Measurements from ENCODE around the gene GAL.

The GAL gene

DNA sequence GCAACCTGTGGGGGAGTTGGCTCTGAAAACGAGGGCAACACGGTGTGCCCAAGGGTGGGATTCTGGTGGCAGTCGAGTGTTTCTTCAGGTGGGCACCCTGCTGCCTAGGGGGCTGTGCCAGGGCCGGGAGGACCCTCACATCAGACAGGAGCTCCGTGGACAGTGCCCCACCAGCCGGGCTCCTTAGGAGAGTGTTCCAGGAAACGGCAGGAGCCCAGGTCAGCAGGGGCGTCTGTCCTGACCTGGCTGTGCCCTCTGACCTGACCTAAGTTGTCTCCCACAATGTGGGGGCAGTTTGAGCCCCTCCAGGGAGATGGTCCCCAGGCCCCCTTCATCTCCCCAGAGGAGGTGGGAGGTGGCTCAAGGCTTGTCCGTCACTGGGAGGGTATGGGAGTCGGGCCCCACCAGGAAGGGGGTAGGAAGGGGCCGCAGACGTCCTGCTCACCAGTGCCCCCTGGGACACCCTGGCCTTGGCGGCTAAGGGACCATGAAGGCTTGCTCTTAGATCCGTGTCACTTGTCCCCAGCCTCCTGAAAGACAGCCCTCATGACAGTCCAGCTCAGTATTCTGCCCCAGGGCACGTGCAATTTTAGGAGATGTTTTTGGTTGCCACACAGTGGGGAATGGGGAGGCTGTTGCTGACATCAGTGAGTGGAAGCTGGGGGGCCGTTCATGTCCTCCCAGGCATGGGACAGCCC is 32.2 kb upstream of the GAL start:
- no peaks in the 10 kb centered on the region for H3K36me3 ChIP-seq (ENCODE audit: control insufficient read depth, insufficient read depth, low read length)
- no peaks in the 10 kb centered on the region for H3K4me1 ChIP-seq (ENCODE audit: control insufficient read depth, insufficient read depth, low read length)
- H3K9me3 ChIP-seq (ENCODE audit: control insufficient read depth, low read length), result no peaks in the 10 kb centered on the region
- H3K9ac ChIP-seq (ENCODE audit: low read length), result no peak overlapping the region
- peaks cover 13% of the 10 kb centered on the region for H3K27me3 ChIP-seq (ENCODE audit: control insufficient read depth, insufficient read depth, low read length)
- H3K4me3 ChIP-seq (ENCODE audit: low read length), result no peak overlapping the region

DNA sequence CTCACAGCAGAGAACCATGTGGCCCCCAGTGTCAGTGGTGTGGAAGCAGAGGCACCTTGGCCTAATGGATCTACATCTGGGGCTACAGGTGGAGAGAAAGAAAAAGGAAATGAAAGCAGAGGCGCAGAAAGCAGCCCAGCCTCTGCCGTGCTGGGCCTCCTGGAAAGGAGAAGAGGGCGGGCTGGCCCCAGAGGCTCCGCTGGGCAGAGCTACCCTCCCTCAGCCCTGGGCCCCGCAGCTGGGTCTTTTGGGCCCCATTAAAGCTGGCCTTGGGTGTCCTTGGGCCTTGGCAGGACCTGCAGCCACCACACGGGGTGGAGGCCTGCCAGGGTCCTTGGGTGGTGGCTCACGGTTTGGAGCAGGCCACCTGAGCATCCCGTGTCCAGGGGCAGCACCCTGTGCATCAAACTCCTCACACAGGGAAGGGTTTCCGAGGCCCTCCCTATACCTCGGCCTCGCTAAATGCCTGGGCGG is 31.6 kb upstream of the GAL start:
- Histone ChIP-seq H3K9ac (ENCODE audit: low read length) (no peak overlapping the region), H3K36me3 (ENCODE audit: control insufficient read depth, insufficient read depth, low read length) (no peaks in the 10 kb centered on the region), H3K9me3 (ENCODE audit: control insufficient read depth, low read length) (no peaks in the 10 kb centered on the region), H3K4me1 (ENCODE audit: control insufficient read depth, insufficient read depth, low read length) (no peaks in the 10 kb centered on the region), H3K4me3 (ENCODE audit: low read length) (no peak overlapping the region), H3K27me3 (ENCODE audit: control insufficient read depth, insufficient read depth, low read length) (peaks cover 13% of the 10 kb centered on the region)

DNA sequence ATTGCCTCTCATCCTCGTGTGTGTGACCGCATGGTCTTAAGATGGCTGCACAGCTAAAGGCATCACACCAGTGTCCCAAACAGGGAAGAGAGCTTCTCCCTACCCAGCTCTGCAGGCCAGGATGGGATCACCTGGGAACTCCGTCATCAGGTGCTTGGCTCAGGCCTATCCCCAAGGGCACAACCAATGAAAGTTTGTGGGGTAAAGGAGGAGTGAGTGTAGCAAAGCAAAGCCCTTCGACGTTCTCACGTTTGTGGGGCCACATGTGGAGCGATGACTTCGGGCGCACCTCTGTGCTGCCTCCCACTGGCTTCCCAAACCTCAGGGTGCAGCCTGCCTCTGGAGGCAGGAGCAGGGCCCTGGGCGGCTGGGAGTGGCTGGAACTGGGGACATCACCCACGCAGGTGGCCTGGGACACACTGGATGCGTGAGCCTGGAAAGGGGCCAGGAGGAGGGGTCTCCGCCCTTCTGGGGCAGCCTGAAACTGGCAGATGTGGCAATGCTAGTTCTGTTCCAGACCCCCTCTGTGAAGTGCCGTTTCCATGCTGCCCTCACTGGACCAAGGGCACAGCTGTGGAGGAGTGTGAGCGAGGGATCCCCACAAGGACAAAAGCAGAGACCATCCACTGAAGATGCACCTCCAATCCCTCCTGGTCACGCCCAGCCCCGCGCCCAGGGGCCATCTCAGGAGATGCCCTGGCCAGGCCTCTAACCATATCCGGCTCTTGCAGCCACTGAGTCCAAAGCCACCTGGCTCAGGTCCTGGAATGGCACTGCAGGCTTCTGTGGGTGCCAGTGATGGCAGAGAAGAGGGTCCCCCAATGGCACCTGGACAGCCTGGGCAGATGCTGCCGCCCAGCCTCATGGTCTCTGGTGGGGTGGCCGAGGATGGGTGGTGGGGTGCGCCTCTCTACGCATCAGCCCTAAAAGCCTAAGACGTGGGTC is 30.6 kb upstream of the GAL start:
- no peak overlapping the region for H3K9ac ChIP-seq (ENCODE audit: low read length)
- H3K4me1 ChIP-seq (ENCODE audit: control insufficient read depth, insufficient read depth, low read length), result no peaks in the 10 kb centered on the region
- H3K9me3 ChIP-seq (ENCODE audit: control insufficient read depth, low read length), result no peaks in the 10 kb centered on the region
- H3K36me3 ChIP-seq (ENCODE audit: control insufficient read depth, insufficient read depth, low read length), result no peaks in the 10 kb centered on the region
- H3K4me3 ChIP-seq (ENCODE audit: low read length), result no peak overlapping the region
- H3K27me3 ChIP-seq (ENCODE audit: control insufficient read depth, insufficient read depth, low read length), result peaks cover 13% of the 10 kb centered on the region

DNA sequence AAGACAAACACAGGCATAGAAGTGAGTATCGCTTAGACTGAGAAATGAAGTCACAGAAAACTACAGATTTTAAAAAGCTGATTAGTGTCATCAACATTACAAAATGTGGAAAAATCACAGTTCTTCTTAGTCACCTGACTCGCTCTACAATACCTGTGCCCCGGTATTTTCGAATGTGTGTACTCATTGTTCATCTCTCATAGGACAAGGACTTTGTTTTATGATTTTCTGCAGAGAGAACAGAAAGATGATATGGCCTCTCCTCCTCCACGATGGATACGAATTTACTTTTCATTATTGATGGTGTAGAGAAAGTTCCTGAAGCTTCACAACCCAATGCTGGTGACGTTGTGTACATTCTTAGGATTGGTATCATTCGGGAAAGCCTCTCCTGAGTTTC is 29.4 kb upstream of the GAL start:
- no peaks in the 10 kb centered on the region for H3K4me1 ChIP-seq (ENCODE audit: control insufficient read depth, insufficient read depth, low read length)
- no peak overlapping the region for H3K4me3 ChIP-seq (ENCODE audit: low read length)
- H3K36me3 ChIP-seq (ENCODE audit: control insufficient read depth, insufficient read depth, low read length), result no peaks in the 10 kb centered on the region
- peaks cover 13% of the 10 kb centered on the region for H3K27me3 ChIP-seq (ENCODE audit: control insufficient read depth, insufficient read depth, low read length)
- H3K9ac ChIP-seq (ENCODE audit: low read length), result no peak overlapping the region
- H3K9me3 ChIP-seq (ENCODE audit: control insufficient read depth, low read length), result no peaks in the 10 kb centered on the region

DNA sequence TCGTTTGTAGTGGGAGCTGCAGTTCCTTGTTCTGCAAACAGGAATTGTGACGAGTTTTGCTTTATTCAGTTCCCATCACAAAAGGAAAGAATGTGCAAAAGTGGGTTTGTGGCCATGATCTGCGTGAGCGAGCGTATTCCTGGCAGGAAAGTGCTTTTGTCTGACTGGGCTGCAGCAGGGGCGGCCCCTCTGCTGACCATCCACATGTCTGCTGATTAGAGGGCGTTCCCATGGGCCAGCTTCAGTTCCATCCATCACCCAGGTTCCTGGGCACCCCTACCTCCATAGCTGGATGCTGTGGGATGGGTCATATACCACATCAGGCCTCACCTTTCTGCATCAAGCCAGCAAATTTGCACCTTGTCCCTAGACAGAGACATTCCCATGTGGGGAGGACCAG is 28.9 kb upstream of the GAL start:
- H3K27me3 ChIP-seq (ENCODE audit: control insufficient read depth, insufficient read depth, low read length), result peaks cover 13% of the 10 kb centered on the region
- no peak overlapping the region for H3K9ac ChIP-seq (ENCODE audit: low read length)
- no peaks in the 10 kb centered on the region for H3K4me1 ChIP-seq (ENCODE audit: control insufficient read depth, insufficient read depth, low read length)
- no peaks in the 10 kb centered on the region for H3K9me3 ChIP-seq (ENCODE audit: control insufficient read depth, low read length)
- H3K4me3 ChIP-seq (ENCODE audit: low read length), result no peak overlapping the region
- H3K36me3 ChIP-seq (ENCODE audit: control insufficient read depth, insufficient read depth, low read length), result no peaks in the 10 kb centered on the region

DNA sequence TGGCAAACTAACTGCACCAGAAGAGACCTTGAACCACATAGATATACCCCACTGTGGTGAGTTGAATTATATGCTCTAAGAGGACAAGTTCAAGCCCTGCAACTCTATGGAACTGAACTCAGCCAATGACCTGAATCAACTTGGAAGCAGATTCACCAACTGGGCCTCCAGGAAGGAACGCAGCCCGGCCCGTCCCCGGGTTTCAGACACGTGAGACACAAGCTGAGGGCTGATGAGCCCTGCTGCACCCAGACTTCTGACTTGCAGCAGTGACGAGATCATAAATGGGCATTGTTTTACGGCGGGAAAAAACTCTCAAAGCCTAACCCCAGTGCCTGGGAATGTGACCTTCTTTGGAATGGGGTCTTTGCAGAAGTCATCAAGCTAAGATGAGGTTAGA is 28.5 kb upstream of the GAL start:
- Histone ChIP-seq H3K4me3 (ENCODE audit: low read length) (no peak overlapping the region), H3K4me1 (ENCODE audit: control insufficient read depth, insufficient read depth, low read length) (no peaks in the 10 kb centered on the region), H3K27me3 (ENCODE audit: control insufficient read depth, insufficient read depth, low read length) (peaks cover 13% of the 10 kb centered on the region), H3K9ac (ENCODE audit: low read length) (no peak overlapping the region), H3K36me3 (ENCODE audit: control insufficient read depth, insufficient read depth, low read length) (no peaks in the 10 kb centered on the region), H3K9me3 (ENCODE audit: control insufficient read depth, low read length) (no peaks in the 10 kb centered on the region)

DNA sequence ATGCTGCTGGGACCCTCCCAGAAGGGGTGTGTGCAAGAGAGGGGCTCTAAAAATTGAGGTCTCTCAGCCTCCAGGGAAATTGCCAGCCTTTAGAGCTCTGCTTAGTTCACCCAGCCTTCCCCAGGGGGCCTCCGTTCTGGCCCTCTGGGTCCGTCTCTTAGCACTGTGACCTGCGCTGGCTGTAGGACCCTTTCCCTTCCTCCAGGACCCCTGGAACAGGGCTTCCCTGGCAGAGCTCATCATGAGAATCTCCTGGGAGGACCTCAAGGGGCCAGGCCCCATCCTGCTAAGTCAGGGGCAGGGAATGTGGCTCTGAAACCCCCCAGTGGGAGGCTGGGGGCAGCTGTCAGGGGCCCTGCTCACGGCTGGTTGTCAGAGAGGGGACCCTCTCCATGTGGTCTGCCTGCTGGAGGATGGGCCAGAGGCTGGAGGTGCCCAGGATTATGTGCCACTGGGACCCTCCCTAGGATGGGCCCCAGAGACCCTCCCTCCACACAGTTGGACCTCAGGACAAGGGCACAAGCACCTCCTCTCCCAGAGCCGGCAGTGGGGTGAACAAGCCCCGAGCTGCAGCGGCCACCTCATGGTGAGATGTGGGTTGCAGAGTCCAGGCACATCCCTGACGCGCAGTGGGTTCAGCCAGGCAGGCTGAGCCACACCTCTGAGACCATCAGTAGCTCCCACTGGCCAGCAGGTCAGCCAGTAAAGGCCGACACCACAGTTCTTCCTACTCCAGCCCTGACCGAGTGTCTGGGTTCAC is 27.1 kb upstream of the GAL start:
- no peaks in the 10 kb centered on the region for H3K4me1 ChIP-seq (ENCODE audit: control insufficient read depth, insufficient read depth, low read length)
- H3K9ac ChIP-seq (ENCODE audit: low read length), result no peak overlapping the region
- peaks cover 11% of the 10 kb centered on the region for H3K27me3 ChIP-seq (ENCODE audit: control insufficient read depth, insufficient read depth, low read length)
- no peaks in the 10 kb centered on the region for H3K36me3 ChIP-seq (ENCODE audit: control insufficient read depth, insufficient read depth, low read length)
- H3K4me3 ChIP-seq (ENCODE audit: low read length), result no peak overlapping the region
- H3K9me3 ChIP-seq (ENCODE audit: control insufficient read depth, low read length), result no peaks in the 10 kb centered on the region

DNA sequence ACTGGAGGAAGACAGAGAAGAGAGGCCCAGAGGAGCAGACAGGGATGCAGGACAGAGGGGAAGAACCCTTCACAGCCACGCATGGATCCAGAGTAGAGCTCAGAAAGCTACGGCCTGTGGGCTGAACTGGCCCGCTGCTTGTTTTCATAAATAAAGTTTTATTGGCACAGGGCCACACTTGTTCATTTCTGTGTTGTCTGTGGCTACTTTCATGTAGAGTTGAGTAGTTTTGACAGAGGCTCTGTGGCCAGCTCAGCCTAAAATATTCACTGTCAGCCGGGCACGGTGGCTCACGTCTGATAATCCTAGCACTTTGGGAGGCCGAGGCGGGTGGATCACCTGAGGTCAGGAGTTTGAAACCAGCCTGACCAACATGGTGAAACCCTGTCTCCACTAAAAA is 26.2 kb upstream of the GAL start:
- no peak overlapping the region for H3K4me3 ChIP-seq (ENCODE audit: low read length)
- H3K9ac ChIP-seq (ENCODE audit: low read length), result no peak overlapping the region
- H3K27me3 ChIP-seq (ENCODE audit: control insufficient read depth, insufficient read depth, low read length), result peaks cover 5% of the 10 kb centered on the region
- no peaks in the 10 kb centered on the region for H3K4me1 ChIP-seq (ENCODE audit: control insufficient read depth, insufficient read depth, low read length)
- H3K9me3 ChIP-seq (ENCODE audit: control insufficient read depth, low read length), result no peaks in the 10 kb centered on the region
- H3K36me3 ChIP-seq (ENCODE audit: control insufficient read depth, insufficient read depth, low read length), result no peaks in the 10 kb centered on the region

DNA sequence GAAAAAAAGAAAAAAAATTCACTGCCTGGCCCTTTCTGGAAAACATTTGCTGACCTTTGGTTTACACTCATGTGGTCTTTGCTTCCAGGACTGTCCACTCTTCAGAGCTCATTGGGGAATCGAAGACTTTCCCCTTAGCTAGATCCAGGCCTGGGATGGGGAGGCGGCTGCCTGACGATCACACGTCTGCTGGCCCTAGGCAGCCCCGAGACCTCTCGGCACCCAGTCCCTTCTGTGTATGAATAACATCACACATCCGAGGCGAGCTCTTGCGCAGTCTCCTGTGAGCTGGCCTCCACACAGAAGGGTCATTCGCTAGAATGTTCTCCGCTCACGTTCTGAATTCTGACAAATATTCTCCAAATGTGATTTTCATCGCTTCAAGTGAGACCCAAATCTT is 25.7 kb upstream of the GAL start:
- Histone ChIP-seq H3K27me3 (ENCODE audit: control insufficient read depth, insufficient read depth, low read length) (peaks cover 6% of the 10 kb centered on the region), H3K4me1 (ENCODE audit: control insufficient read depth, insufficient read depth, low read length) (no peaks in the 10 kb centered on the region), H3K36me3 (ENCODE audit: control insufficient read depth, insufficient read depth, low read length) (no peaks in the 10 kb centered on the region), H3K9me3 (ENCODE audit: control insufficient read depth, low read length) (no peaks in the 10 kb centered on the region), H3K9ac (ENCODE audit: low read length) (no peak overlapping the region), H3K4me3 (ENCODE audit: low read length) (no peak overlapping the region)

DNA sequence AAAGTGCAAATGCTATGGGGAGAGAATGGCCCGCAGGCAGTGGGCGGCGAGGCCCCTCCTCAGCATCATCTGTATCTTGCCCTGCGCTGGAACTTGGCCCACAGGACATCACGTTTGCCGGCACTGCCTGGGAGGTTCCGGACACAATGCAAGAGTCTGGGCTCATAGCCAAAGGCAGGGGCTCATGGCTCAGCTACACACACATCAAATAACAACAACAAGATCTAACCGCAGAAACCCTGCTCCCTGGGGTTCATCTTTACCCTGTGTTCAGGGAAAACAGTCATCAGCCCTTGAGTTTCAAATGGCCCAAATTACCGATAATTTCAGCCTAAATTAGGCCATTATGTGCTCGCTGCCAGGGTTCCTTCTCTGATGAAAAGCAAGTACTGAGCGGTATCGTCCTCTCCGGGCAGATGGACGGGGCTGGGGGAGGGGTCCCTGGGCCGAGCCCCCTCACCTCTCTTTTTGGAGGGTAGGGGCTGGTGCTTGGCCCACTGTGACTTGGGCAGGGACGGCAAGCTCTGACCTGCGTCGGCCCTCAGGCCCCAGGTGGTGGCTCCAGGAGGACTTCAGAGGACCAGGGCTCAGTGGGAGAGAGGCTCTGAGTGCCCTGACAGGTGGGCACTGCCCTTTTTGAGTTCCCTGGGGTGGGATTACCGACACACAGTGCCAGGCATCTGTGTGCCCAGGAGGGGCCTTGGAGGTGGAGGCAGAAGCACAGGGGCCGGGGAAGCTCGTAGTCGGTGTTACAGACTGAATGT is 25.0 kb upstream of the GAL start:
- Histone ChIP-seq H3K36me3 (ENCODE audit: control insufficient read depth, insufficient read depth, low read length) (no peaks in the 10 kb centered on the region), H3K9me3 (ENCODE audit: control insufficient read depth, low read length) (no peaks in the 10 kb centered on the region), H3K9ac (ENCODE audit: low read length) (no peak overlapping the region), H3K4me3 (ENCODE audit: low read length) (no peak overlapping the region), H3K27me3 (ENCODE audit: control insufficient read depth, insufficient read depth, low read length) (peaks cover 6% of the 10 kb centered on the region), H3K4me1 (ENCODE audit: control insufficient read depth, insufficient read depth, low read length) (no peaks in the 10 kb centered on the region)

DNA sequence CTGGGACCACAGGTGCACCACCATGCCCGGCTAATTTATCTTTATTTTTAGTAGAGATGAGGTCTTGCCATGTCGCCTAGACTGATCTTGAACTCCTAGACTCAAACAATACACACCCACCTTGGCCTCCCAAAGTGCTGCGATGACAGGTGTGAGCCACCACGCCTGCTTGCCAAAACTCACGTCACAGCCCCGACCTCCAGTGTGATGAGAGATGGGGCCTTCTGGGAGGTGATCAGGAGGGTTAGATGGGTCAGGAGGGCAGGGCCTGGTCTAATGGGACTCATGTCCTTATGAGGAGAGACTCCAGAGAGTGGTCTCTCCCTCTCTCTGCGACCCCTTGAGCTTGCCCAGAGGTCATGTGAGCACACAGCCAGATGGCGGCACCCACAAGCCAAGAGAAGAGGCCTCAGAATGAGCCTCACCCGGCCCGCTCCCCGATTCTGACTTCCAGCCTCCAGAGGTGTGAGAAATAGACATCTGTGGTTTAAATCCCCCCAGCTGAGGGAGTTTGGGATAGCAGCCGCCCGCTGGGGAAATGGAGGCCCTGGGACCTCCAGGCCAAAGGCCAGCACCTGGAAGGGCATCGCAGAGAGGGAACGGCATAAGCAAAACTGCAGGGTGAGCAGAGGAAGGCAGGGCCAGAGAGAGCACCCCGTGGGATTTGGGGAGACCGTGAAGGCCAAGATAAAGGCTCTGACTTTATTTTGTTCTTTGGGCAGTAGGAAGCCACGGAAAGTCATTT is 24.1 kb upstream of the GAL start:
- no peak overlapping the region for H3K4me3 ChIP-seq (ENCODE audit: low read length)
- peaks cover 6% of the 10 kb centered on the region for H3K27me3 ChIP-seq (ENCODE audit: control insufficient read depth, insufficient read depth, low read length)
- H3K9me3 ChIP-seq (ENCODE audit: control insufficient read depth, low read length), result no peaks in the 10 kb centered on the region
- no peak overlapping the region for H3K9ac ChIP-seq (ENCODE audit: low read length)
- H3K36me3 ChIP-seq (ENCODE audit: control insufficient read depth, insufficient read depth, low read length), result no peaks in the 10 kb centered on the region
- H3K4me1 ChIP-seq (ENCODE audit: control insufficient read depth, insufficient read depth, low read length), result no peaks in the 10 kb centered on the region

Data from mucosa of stomach (tissue), 1 donor.